BE2C (cell line): ENCODE measurements around the gene FSHB.

Source experiments
- DNase-seq: peaks from one replicate; pipeline ENCODE4 v3.0.0-alpha.2; 2020
- H3K27me3 ChIP-seq: fragments of 250-450 bp; sonication (Bioruptor Pico); 2 replicates; pipeline ENCODE4 v1.5.1; 2020; ENCODE audit warnings: mild to moderate bottlenecking
- H3K36me3 ChIP-seq: fragments of 250-450 bp; sonication (Bioruptor Pico); 2 replicates; pipeline ENCODE4 v1.5.1; 2020; ENCODE audit warnings: mild to moderate bottlenecking
- H3K4me1 ChIP-seq: fragments of 250-450 bp; sonication (Bioruptor Pico); 2 replicates; pipeline ENCODE4 v1.5.1; 2020
- H3K4me3 ChIP-seq: 2 replicates; pipeline ENCODE4 v1.5.1; 2011; ENCODE audit warnings: low read depth, low read length
- H3K9me3 ChIP-seq: fragments of 250-450 bp; sonication (Bioruptor Pico); 2 replicates; pipeline ENCODE4 v1.5.1; 2020
- TF ChIP-seq, protein P1 (sequence below): IDR thresholded peaks from 2 replicates; pipeline ENCODE4 v1.5.1; 2012; ENCODE audit warnings: mild to moderate bottlenecking, low read depth, low read length

The FSHB gene

DNA sequence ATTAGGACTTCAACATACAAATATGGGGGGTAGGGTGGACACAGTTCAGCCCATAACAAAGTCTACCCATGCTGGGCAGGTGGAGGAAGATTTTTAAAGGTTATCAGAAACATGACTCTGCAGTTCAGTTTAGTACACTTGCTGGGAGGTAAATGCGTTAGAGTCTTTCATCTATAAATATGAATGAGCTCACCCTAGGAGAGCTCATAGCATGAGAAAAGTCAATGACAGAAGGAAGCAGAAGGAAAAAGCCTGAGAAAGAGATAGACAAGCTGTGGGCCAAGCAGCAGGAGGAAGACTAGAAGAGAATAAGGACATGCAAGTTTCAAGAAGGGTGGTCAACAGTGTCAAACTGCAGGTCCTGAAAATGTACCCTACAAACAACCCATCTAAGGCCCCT lies 27.0 kb upstream of the FSHB start:
- DNase-seq, result no peak
- no peaks in the 10 kb centered on the region for H3K27me3 ChIP-seq
- TF ChIP-seq, protein P1, sequence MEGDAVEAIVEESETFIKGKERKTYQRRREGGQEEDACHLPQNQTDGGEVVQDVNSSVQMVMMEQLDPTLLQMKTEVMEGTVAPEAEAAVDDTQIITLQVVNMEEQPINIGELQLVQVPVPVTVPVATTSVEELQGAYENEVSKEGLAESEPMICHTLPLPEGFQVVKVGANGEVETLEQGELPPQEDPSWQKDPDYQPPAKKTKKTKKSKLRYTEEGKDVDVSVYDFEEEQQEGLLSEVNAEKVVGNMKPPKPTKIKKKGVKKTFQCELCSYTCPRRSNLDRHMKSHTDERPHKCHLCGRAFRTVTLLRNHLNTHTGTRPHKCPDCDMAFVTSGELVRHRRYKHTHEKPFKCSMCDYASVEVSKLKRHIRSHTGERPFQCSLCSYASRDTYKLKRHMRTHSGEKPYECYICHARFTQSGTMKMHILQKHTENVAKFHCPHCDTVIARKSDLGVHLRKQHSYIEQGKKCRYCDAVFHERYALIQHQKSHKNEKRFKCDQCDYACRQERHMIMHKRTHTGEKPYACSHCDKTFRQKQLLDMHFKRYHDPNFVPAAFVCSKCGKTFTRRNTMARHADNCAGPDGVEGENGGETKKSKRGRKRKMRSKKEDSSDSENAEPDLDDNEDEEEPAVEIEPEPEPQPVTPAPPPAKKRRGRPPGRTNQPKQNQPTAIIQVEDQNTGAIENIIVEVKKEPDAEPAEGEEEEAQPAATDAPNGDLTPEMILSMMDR, result no peak
- no peak overlapping the region for H3K4me3 ChIP-seq
- H3K36me3 ChIP-seq, result no peaks in the 10 kb centered on the region
- no peaks in the 10 kb centered on the region for H3K4me1 ChIP-seq
- H3K9me3 ChIP-seq, result no peaks in the 10 kb centered on the region

DNA sequence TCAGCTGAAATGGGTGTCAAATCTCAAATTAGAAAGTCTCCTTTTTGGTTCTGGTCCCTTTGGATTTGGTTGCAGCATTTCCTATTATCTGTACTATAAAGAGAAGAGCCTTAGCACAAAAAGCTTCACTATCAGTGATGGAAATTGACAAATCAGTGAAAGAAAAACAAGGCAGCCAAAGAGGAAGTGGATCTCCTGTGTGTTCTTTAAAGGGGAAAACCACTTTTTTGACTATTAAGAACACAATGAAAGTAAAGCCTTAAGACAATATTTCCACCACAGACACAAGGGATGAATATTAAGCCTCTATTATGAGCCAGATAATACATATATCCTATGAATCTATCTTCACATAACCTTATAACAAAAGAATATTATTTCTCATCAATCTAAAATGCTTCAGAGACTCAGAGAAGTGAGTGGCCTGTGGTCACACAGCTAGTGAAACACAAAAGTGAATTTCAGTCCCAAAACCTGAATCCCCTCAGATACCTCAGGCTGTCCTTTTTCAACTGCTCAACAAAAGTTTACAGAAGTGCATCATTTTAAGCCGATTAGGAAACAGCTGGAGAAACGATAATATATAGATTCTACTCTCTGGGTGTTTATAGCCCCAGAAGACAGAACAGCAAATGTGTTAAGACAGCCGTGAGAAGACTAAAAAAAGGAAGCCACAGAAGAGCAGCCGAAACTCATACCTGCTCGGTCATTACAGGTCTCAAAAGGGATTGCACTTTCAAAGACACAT lies 24.4 kb upstream of the FSHB start:
- Histone ChIP-seq H3K4me1 (no peaks in the 10 kb centered on the region), H3K4me3 (no peak overlapping the region), H3K9me3 (no peaks in the 10 kb centered on the region), H3K36me3 (no peaks in the 10 kb centered on the region), H3K27me3 (no peaks in the 10 kb centered on the region)
- no peak for DNase-seq
- TF ChIP-seq, protein P1, result no peak

- no peak for DNase-seq
- Histone ChIP-seq H3K4me1 (no peaks in the 10 kb centered on the region), H3K4me3 (no peak overlapping the region), H3K27me3 (no peaks in the 10 kb centered on the region), H3K36me3 (no peaks in the 10 kb centered on the region), H3K9me3 (no peaks in the 10 kb centered on the region)
- TF ChIP-seq, protein P1, result no peak
Measured at GRCh38 chr11:30210357-30210756, 20.5 kb upstream of the FSHB start.

GRCh38 chr11:30216534-30216933 lies 14.3 kb upstream of the FSHB start:
- DNase-seq, result no peak
- H3K27me3 ChIP-seq, result no peaks in the 10 kb centered on the region
- no peaks in the 10 kb centered on the region for H3K9me3 ChIP-seq
- TF ChIP-seq, protein P1, result no peak
- H3K36me3 ChIP-seq, result no peaks in the 10 kb centered on the region
- H3K4me3 ChIP-seq, result no peak overlapping the region
- H3K4me1 ChIP-seq, result no peaks in the 10 kb centered on the region

DNA sequence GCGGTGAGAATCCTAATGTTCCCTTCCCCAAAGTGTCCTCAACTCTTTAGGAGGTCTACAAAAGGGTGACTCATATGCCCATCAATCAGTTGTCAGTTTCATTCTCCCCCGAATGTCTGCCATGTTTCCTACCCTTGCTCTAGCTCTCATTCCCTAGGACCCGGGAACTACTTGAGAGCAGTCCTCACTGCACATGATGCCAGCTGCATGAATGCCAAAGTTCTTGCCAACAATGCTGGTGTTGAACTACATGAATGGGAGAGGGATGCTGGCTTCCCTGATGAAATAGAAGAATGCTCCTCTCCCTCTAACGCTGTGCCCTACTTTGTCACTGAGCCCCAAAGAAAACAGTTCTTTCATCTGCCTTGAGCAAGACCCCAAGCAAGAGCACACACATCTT lies 12.5 kb upstream of the FSHB start:
- DNase-seq, result no peak
- TF ChIP-seq, protein P1, result no peak
- Histone ChIP-seq H3K36me3 (no peaks in the 10 kb centered on the region), H3K4me1 (no peaks in the 10 kb centered on the region), H3K9me3 (no peaks in the 10 kb centered on the region), H3K27me3 (no peaks in the 10 kb centered on the region), H3K4me3 (no peak overlapping the region)

- DNase-seq, result no peak
- TF ChIP-seq, protein P1, result no peak
- Histone ChIP-seq H3K36me3 (no peaks in the 10 kb centered on the region), H3K4me3 (no peak overlapping the region), H3K9me3 (no peaks in the 10 kb centered on the region), H3K27me3 (no peaks in the 10 kb centered on the region), H3K4me1 (no peaks in the 10 kb centered on the region)
Measured at GRCh38 chr11:30225642-30226041, 5.2 kb upstream of the FSHB start.
